Liver (tissue), 9 donors: ENCODE data around the gene EFR3B. TPM values are rescaled to one million over a fixed set of nuclear protein-coding genes. Genes with fewer than 3 reads are reported as not detected.

Experiments
- DNase-seq: peaks from one replicate; pipeline ENCODE4 v3.0.0-alpha.2; 2017; ENCODE audit warnings: low spot score
- H3K27ac ChIP-seq, 2 donors: one replicate each; pipeline ENCODE4 v1.7.0; 2013; ENCODE audit warnings: inconsistent platforms in 2 of 2, low read length in 2 of 2, control low read depth in 1 of 2, low read depth in 1 of 2, mild to moderate bottlenecking in 1 of 2
- H3K27me3 ChIP-seq, 4 donors: one replicate each; pipeline versions ENCODE4 v1.6.1 to v1.7.0; 2013; ENCODE audit warnings: low read length in 3 of 4, inconsistent platforms in 1 of 4, mild to moderate bottlenecking in 1 of 4, moderate library complexity in 1 of 4; ENCODE audit not compliant: control insufficient read depth in 4 of 4, insufficient read depth in 4 of 4
- H3K36me3 ChIP-seq, 4 donors: one replicate each; pipeline versions ENCODE4 v1.6.1 to v1.7.0; 2013; ENCODE audit warnings: low read length in 3 of 4, mild to moderate bottlenecking in 3 of 4, low read depth in 1 of 4, moderate library complexity in 1 of 4; ENCODE audit not compliant: control insufficient read depth in 4 of 4, insufficient read depth in 3 of 4
- H3K4me1 ChIP-seq, 4 donors: one replicate each; pipeline versions ENCODE4 v1.6.1 to v1.7.0; 2013; ENCODE audit warnings: low read length in 3 of 4, mild to moderate bottlenecking in 3 of 4, moderate library complexity in 1 of 4; ENCODE audit not compliant: control insufficient read depth in 4 of 4, insufficient read depth in 4 of 4
- H3K4me3 ChIP-seq, 3 donors: one replicate each; pipeline versions ENCODE4 v1.6.1 to v1.7.0; 2013; ENCODE audit warnings: low read length in 3 of 3, control low read depth in 1 of 3, low read depth in 1 of 3, mild to moderate bottlenecking in 1 of 3
- H3K9ac ChIP-seq, 2 donors: one replicate each; pipeline ENCODE4 v1.7.0; 2013; ENCODE audit warnings: low read length in 2 of 2, mild to moderate bottlenecking in 2 of 2, moderate library complexity in 2 of 2, control low read depth in 1 of 2, low read depth in 1 of 2
- H3K9me3 ChIP-seq, 4 donors: one replicate each; pipeline versions ENCODE4 v1.6.1 to v1.7.0; 2013; ENCODE audit warnings: low read length in 3 of 4; ENCODE audit not compliant: control insufficient read depth in 4 of 4
- EGR1 ChIP-seq, 2 donors: IDR thresholded peaks; 2 replicates each; pipeline ENCODE4 v1.6.1; 2016 to 2018; ENCODE audit warnings: antibody characterized with exemption in 2 of 2, low read depth in 2 of 2
- FOXA1 ChIP-seq: IDR thresholded peaks from 2 replicates; pipeline ENCODE4 v1.6.1; 2016; ENCODE audit warnings: antibody characterized with exemption
- FOXA2 ChIP-seq: IDR thresholded peaks from 2 replicates; pipeline ENCODE4 v1.6.1; 2016; ENCODE audit warnings: antibody characterized with exemption
- GABPA ChIP-seq, 2 donors: IDR thresholded peaks in 1 of 2; conservative IDR thresholded peaks in 1 of 2; 2 replicates each; pipeline ENCODE4 v1.6.1; 2016; ENCODE audit warnings: antibody characterized with exemption in 2 of 2, mild to moderate bottlenecking in 1 of 2, moderate library complexity in 1 of 2
- HNF4A ChIP-seq, 2 donors: conservative IDR thresholded peaks; 2 replicates each; pipeline ENCODE4 v1.6.1; 2016; ENCODE audit warnings: antibody characterized with exemption in 2 of 2, mild to moderate bottlenecking in 2 of 2
- HNF4G ChIP-seq: IDR thresholded peaks from 2 replicates; pipeline ENCODE4 v1.6.1; 2016; ENCODE audit warnings: antibody characterized with exemption
- JUND ChIP-seq, 2 donors: IDR thresholded peaks; 2 replicates each; pipeline ENCODE4 v1.6.1; 2016; ENCODE audit warnings: antibody characterized with exemption in 2 of 2
- NR2F2 ChIP-seq: IDR thresholded peaks from 2 replicates; pipeline ENCODE4 v1.6.1; 2016; ENCODE audit warnings: antibody characterized with exemption
- RAD21 ChIP-seq, 2 donors: IDR thresholded peaks; 2 replicates each; pipeline ENCODE4 v1.6.1; 2016; ENCODE audit warnings: antibody characterized with exemption in 2 of 2, mild to moderate bottlenecking in 2 of 2
- RXRA ChIP-seq, 2 donors: IDR thresholded peaks; 2 replicates each; pipeline ENCODE4 v1.6.1; 2017 to 2018; ENCODE audit warnings: antibody characterized with exemption in 2 of 2, mild to moderate bottlenecking in 1 of 2
- TAF1 ChIP-seq: conservative IDR thresholded peaks from 2 replicates; pipeline ENCODE4 v1.6.1; 2016; ENCODE audit warnings: antibody characterized with exemption, mild to moderate bottlenecking
- YY1 ChIP-seq: IDR thresholded peaks from 2 replicates; pipeline ENCODE4 v1.6.1; 2016; ENCODE audit warnings: antibody characterized with exemption, mild to moderate bottlenecking
- WGBS: extraction: QIAGEN DNeasy Blood & Tissue Kit; methylation state at CpG from one replicate; pipeline ENCODE4 v1.1.7; 2013; 5-methylcytosine and 5-hydroxymethylcytosine counted together
- polyA plus RNA-seq, 2 donors: library from polyadenylated mRNA; stranded (reverse) in 1 of 2; unstranded in 1 of 2; fragments of 200-250 nt in 1 of 2; fragments of >200 nt in 1 of 2; fragmentation: Nextera tagmentation in 1 of 2; extraction: Ambion mirVana in 1 of 2; gene quantifications; one replicate each; pipeline versions ENCODE4 v1.2.1 to v1.2.3, GENCODE V29; 2013 to 2015
- total RNA-seq, 2 donors: library from RNA; depleted of rRNA; stranded (reverse); fragments of >200 nt; gene quantifications; one replicate each; pipeline ENCODE4 v1.2.3, GENCODE V29; 2014
- TF ChIP-seq, protein P1 (sequence below): IDR thresholded peaks from 2 replicates; pipeline ENCODE4 v1.6.1; 2016; ENCODE audit warnings: antibody characterized with exemption, mild to moderate bottlenecking
- TF ChIP-seq, protein P2 (sequence below): IDR thresholded peaks from 2 replicates; pipeline ENCODE4 v1.6.1; 2016; ENCODE audit warnings: antibody characterized with exemption
- TF ChIP-seq, protein P3 (sequence below): IDR thresholded peaks from 2 replicates; pipeline ENCODE4 v1.6.1; 2016; ENCODE audit warnings: antibody characterized with exemption
- TF ChIP-seq, protein P4 (sequence below): IDR thresholded peaks from 2 replicates; pipeline ENCODE4 v1.6.1; 2016; ENCODE audit warnings: antibody characterized with exemption
- TF ChIP-seq, protein P5 (sequence below): fragments of 150-350 bp; IDR thresholded peaks from 2 replicates; pipeline ENCODE4 v1.5.1; 2017; ENCODE audit warnings: improper control_type of control experiment, low read depth, low read length; ENCODE audit not compliant: missing input control
- donor health status: healthy.
- donor health status: healthy.
- donor health status: healthy.
- donor health status: healthy.
- donor health status: healthy.

Gene EFR3B
- total and polyA plus RNA-seq, 4 donors = 0.05 to 0.33 (median 0.23) TPM

DNA sequence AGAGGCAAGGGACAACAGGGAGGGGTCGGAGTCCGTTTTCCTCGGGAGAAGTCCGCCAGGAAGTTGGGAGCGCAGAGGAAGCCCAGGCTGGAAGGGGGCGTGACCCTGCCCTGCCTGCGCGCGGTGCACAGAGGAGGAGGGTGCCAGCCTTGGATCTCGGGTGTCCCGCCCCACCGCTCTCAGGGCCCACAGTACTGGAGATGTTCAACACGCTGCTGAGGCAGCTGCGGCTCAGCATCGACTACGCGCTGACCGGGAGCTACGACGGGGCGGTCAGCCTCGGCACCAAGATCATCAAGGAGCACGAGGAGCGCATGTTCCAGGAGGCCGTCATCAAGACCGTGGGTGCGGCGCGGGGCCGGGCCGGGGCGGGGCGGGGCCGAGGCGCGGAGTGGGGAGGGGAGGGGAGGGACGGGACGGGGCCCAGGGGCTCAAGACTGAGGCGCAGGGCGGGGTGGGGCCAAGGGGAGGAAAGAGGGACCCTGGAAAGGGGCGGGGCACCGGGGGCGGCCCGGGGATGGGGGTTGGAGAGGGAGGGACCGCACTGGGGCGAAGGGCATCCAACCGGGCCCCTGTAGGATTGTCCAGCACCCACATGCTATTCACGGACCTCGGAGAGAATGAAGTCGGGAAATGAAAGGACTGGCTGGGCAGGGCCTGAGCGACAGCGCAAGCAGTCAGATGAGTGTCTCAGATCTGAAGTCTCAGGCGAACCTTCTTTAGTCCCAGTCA is 89.9 kb downstream of the EFR3B start:
- no peak overlapping the region for H3K9ac ChIP-seq
- H3K27ac ChIP-seq = no peak overlapping the region
- TF ChIP-seq HNF4A (conservative IDR thresholded peaks at IDR 0.05) (no peak), RXRA (IDR thresholded peaks at IDR 0.05) (no peak), EGR1 (IDR thresholded peaks at IDR 0.05; ENCODE audit: low read depth in 2 of 2) (no peak), GABPA (IDR thresholded peaks at IDR 0.05 in 1 of 2, conservative IDR thresholded peaks at IDR 0.05 in 1 of 2) (no peak), YY1 (no peak), HNF4G (no peak), JUND (IDR thresholded peaks at IDR 0.05) (no peak), FOXA1 (no peak), NR2F2 (no peak)
- TF ChIP-seq, protein P1, sequence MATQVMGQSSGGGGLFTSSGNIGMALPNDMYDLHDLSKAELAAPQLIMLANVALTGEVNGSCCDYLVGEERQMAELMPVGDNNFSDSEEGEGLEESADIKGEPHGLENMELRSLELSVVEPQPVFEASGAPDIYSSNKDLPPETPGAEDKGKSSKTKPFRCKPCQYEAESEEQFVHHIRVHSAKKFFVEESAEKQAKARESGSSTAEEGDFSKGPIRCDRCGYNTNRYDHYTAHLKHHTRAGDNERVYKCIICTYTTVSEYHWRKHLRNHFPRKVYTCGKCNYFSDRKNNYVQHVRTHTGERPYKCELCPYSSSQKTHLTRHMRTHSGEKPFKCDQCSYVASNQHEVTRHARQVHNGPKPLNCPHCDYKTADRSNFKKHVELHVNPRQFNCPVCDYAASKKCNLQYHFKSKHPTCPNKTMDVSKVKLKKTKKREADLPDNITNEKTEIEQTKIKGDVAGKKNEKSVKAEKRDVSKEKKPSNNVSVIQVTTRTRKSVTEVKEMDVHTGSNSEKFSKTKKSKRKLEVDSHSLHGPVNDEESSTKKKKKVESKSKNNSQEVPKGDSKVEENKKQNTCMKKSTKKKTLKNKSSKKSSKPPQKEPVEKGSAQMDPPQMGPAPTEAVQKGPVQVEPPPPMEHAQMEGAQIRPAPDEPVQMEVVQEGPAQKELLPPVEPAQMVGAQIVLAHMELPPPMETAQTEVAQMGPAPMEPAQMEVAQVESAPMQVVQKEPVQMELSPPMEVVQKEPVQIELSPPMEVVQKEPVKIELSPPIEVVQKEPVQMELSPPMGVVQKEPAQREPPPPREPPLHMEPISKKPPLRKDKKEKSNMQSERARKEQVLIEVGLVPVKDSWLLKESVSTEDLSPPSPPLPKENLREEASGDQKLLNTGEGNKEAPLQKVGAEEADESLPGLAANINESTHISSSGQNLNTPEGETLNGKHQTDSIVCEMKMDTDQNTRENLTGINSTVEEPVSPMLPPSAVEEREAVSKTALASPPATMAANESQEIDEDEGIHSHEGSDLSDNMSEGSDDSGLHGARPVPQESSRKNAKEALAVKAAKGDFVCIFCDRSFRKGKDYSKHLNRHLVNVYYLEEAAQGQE = no peak
- TF ChIP-seq, protein P2, sequence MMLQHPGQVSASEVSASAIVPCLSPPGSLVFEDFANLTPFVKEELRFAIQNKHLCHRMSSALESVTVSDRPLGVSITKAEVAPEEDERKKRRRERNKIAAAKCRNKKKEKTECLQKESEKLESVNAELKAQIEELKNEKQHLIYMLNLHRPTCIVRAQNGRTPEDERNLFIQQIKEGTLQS = no peak
- TF ChIP-seq, protein P3, sequence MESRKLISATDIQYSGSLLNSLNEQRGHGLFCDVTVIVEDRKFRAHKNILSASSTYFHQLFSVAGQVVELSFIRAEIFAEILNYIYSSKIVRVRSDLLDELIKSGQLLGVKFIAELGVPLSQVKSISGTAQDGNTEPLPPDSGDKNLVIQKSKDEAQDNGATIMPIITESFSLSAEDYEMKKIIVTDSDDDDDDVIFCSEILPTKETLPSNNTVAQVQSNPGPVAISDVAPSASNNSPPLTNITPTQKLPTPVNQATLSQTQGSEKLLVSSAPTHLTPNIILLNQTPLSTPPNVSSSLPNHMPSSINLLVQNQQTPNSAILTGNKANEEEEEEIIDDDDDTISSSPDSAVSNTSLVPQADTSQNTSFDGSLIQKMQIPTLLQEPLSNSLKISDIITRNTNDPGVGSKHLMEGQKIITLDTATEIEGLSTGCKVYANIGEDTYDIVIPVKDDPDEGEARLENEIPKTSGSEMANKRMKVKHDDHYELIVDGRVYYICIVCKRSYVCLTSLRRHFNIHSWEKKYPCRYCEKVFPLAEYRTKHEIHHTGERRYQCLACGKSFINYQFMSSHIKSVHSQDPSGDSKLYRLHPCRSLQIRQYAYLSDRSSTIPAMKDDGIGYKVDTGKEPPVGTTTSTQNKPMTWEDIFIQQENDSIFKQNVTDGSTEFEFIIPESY = no peak
- DNase-seq = no peak
- H3K4me3 ChIP-seq = peak overlapping the region in 1 of 3 donors; percentile 23
- no peaks in the 10 kb centered on the region for H3K9me3 ChIP-seq
- peaks cover 0 to 5% (median 4%) of the 10 kb centered on the region in 4 donors for H3K27me3 ChIP-seq
- H3K36me3 ChIP-seq = no peaks in the 10 kb centered on the region
- WGBS = 8% methylated on average over 53 of the region's 53 CpGs
- H3K4me1 ChIP-seq = peaks cover 0 to 8% (median 5%) of the 10 kb centered on the region in 4 donors

DNA sequence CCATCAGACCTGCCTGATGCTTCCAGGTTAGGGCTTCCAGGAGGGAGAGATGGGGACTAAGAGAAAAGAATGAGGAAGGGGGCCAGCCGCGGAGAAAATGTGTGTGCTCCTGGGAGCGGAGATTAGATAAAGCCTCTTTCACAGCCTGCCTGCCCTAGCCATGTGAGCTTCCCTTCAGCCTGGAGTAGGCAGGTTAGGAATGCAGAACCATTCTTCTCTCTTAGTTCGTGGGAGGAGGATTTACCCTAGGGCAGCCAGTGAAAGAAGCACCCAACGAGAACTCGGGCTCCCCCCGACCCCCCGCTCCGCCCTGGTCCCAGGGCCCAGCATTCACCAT is 90.4 kb downstream of the EFR3B start:
- Histone ChIP-seq H3K36me3 (no peaks in the 10 kb centered on the region), H3K4me1 (peaks cover 0 to 8% (median 5%) of the 10 kb centered on the region in 4 donors), H3K9me3 (no peaks in the 10 kb centered on the region), H3K4me3 (peak overlapping the region in 1 of 3 donors; percentile 23), H3K27ac (no peak overlapping the region), H3K27me3 (peaks cover 0 to 7% (median 5%) of the 10 kb centered on the region in 4 donors), H3K9ac (no peak overlapping the region)
- 37% methylated on average over 9 of the region's 9 CpGs for WGBS
- DNase-seq = no peak
- TF ChIP-seq, protein P2 = no peak
- no peak for TF ChIP-seq RAD21 (IDR thresholded peaks at IDR 0.05)
- no peak for TF ChIP-seq HNF4G
- no peak for TF ChIP-seq FOXA1
- TF ChIP-seq YY1 = no peak
- TF ChIP-seq, protein P3 = no peak
- TF ChIP-seq EGR1 (IDR thresholded peaks at IDR 0.05; ENCODE audit: low read depth in 2 of 2) = no peak
- TF ChIP-seq HNF4A (conservative IDR thresholded peaks at IDR 0.05) = no peak
- TF ChIP-seq, protein P4, sequence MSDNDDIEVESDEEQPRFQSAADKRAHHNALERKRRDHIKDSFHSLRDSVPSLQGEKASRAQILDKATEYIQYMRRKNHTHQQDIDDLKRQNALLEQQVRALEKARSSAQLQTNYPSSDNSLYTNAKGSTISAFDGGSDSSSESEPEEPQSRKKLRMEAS = no peak
- TF ChIP-seq NR2F2 = no peak
- no peak for TF ChIP-seq FOXA2
- no peak for TF ChIP-seq TAF1
- TF ChIP-seq, protein P5, sequence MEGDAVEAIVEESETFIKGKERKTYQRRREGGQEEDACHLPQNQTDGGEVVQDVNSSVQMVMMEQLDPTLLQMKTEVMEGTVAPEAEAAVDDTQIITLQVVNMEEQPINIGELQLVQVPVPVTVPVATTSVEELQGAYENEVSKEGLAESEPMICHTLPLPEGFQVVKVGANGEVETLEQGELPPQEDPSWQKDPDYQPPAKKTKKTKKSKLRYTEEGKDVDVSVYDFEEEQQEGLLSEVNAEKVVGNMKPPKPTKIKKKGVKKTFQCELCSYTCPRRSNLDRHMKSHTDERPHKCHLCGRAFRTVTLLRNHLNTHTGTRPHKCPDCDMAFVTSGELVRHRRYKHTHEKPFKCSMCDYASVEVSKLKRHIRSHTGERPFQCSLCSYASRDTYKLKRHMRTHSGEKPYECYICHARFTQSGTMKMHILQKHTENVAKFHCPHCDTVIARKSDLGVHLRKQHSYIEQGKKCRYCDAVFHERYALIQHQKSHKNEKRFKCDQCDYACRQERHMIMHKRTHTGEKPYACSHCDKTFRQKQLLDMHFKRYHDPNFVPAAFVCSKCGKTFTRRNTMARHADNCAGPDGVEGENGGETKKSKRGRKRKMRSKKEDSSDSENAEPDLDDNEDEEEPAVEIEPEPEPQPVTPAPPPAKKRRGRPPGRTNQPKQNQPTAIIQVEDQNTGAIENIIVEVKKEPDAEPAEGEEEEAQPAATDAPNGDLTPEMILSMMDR = no peak
